Stimulated activated CD8-positive, alpha-beta memory T cell treated with anti-CD3 and anti-CD28 coated beads, Interleukin-12 subunit alpha, Interleukin-12 subunit beta, amount 100 ng/mL, for 24 hours (primary cell): ENCODE measurements around the gene ARHGAP18.

Experiments used
- DNase-seq: peaks from one replicate; pipeline ENCODE4 v3.0.0-alpha.2; 2020; ENCODE audit errors: extremely low read depth

The ARHGAP18 gene

DNA sequence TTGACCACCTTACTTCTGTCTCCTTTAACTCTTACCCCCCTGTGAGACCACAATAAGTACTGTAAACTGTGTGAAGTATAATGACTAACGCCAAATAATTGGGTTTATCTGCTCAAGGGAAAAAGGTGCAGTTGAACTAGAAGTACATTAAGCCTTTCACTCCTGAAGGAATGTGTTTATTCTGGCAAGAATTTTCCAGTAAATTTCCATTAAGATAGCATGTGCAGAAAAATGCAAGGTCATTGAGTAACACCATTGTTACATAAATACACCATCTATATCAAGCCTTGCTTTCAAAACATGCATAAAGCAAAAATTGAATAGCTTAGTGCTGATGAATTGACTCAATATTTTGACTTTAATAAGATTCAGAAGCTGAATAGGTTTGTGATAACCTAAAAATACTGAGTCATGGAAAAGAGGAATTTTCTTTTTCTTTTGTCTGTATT lies 65.4 kb downstream of the ARHGAP18 start:
- no peak for DNase-seq

DNA sequence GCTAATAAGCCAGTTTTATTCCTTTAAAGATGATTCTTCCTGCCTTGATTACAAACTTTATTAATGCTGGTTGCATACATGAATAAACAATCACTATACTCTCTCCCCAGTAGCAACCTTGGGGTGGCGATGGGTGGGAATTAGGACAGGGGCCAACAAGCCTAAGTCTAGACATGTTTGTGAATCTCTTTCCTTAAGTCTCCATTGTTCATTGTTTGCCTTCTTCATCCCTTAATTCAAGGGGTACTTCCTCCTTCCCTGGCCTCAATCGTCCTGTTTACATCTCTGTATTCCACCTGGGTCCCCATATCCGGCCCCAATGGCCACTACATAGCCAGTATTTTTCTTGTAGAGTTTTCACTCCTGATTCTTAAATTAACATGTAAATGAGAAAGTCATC lies 66.0 kb downstream of the ARHGAP18 start:
- DNase-seq, result no peak

- no peak for DNase-seq
Observed at GRCh38 chr6:129643176-129643575, 66.8 kb downstream of the ARHGAP18 start.

DNA sequence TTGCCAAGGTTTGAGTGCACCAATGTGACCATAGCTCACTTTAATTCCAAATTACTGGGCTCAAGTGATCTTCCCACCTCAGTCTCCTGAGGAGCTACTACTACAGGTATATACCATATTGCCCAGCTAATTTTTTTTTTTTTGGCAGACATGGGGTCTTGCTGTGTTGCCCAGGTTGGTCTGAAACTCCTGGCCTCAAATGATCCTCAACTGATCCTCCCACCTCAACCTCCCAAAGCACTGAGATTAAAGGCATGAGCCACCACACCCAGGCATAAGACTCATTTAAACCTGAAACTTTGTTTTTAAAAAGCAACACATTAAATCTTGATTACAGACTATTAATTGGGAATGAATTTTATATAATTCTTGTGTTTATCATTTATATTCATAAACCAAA lies 67.7 kb downstream of the ARHGAP18 start:
- DNase-seq, result no peak

GRCh38 chr6:129641344-129641743 lies 68.6 kb downstream of the ARHGAP18 start:
- no peak for DNase-seq

- DNase-seq, result no peak
Observed at GRCh38 chr6:129638686-129639085, 71.3 kb downstream of the ARHGAP18 start.

GRCh38 chr6:129638055-129638684 lies 71.8 kb downstream of the ARHGAP18 start:
- no peak for DNase-seq

DNA sequence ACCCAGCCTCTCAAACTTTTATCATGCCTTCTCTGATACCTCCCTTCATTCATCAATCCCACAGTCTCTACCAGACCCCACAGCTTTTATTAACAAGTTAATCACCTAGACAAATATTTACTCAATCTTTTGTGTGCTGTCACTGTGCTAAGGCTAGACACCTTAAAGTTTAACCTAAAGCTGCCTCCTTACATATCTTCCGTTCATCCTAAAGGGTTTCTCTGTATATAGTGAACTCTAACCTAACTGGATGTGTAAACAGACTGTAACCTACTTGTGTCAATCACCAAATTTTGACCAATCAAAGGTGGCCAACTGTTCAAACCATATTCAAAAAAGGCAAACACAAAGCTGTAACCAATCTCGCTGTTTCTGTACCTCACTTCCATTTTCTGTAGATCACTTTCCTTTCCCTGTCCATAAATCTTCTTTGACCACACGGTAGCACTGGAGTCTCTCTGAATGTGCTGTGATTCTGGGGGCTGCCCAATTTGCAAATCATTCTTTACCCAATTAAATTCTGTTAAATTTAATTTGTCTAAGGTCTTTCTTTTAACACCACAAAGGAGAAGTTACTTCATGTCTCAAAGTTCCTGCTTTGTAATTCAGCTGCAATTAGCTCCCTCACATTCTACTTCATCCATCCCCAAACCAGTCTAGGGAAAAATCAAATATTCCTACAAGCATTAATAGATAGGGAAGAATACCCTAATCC lies 72.5 kb downstream of the ARHGAP18 start:
- no peak for DNase-seq

- DNase-seq, result no peak
Observed at GRCh38 chr6:129635396-129636130, 74.4 kb downstream of the ARHGAP18 start.

GRCh38 chr6:129634411-129635230 lies 75.4 kb downstream of the ARHGAP18 start:
- no peak for DNase-seq

GRCh38 chr6:129633529-129633928 lies 76.4 kb downstream of the ARHGAP18 start:
- DNase-seq, result no peak

- DNase-seq, result no peak
Observed at GRCh38 chr6:129632172-129632613, 77.8 kb downstream of the ARHGAP18 start.

- DNase-seq, result no peak
Observed at GRCh38 chr6:129631070-129631469, 78.9 kb downstream of the ARHGAP18 start.

GRCh38 chr6:129630596-129630995 lies 79.4 kb downstream of the ARHGAP18 start:
- no peak for DNase-seq

DNA sequence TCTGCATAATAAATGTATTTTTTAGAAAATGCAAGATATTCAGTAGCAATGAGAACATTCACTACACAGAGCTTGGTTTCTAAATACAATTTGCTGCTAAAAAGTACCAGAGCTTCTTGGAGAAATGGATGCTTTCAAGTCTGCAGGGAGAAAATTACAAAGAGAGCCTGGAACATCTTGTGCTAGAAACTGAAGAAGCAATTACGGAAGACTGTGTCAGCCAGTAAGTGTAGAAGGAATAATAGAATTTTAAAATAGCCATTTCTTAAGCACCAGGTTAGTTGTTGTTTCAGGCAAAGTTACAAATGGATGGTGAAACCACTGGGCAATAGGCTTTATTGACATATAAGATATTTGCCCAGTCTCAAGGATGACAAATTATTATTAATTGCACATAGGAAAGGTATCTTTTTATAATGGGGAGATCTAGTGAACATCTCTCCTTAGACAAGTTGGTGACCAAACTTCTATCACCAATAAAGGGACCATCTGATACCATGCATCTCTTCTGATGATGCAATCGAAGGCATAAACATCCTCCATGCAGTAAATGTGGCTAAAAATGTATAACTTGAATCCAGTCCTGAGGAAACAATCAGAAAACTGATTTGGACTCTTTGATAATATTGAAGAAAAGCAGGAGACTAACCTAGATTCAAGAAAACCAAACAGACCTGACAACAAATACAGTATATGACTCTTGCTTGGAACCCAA lies 81.7 kb downstream of the ARHGAP18 start:
- DNase-seq, result no peak

- DNase-seq, result no peak
Observed at GRCh38 chr6:129624488-129624887, 85.5 kb downstream of the ARHGAP18 start.

- DNase-seq, result no peak
Observed at GRCh38 chr6:129623008-129623732, 86.8 kb downstream of the ARHGAP18 start.

DNA sequence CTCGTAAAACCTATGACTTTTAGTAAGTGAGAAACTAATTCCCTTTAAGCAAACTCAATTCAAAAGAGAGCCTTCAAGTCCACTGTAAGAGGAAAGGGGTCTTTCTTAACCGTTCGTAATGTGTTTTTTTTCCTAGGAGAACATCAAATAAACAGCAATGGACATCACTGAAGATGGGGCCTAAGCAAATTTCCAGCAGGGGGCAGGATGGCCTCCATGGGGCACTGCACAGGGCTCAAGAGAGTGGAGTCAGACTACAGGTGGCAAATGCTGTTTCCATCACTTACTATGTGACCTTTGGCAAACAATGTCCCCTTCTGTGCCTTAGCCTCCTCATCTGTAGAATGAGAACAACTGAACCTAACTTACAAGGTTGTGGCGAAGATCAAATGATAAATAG lies 88.7 kb downstream of the ARHGAP18 start:
- DNase-seq, result peak; percentile 8

- no peak for DNase-seq
Observed at GRCh38 chr6:129620234-129620610, 89.8 kb downstream of the ARHGAP18 start.

DNA sequence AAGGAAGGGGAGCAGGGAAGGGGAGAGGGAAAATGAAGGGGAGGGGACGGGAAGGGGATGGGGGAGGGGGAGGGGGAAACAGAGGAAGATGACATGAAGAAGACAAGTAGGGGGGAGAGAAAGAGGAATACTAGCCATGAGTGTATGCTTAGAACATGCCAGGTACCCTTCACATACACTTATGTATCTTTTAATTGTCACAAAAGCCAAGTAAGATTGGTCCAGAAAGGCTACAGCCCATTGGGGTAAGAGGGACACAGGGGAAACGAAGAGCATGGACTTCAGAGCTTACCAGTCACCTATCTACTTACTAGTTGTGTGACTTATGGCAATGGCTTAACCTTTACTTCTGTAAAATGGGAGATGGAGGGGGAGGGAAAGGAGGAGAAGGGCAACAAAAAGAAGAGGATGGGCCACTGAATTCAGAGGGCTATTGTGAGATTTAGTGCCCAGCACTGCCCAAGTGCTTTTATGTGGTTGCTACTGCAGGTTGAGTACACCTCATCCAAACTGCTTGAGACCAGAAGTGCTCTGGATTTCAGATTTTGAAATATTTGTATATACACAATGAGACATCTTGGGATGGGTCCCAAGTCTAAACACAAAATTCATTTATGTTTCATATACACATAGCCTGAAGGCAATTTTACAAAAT lies 90.3 kb downstream of the ARHGAP18 start:
- no peak for DNase-seq
